PC-9 (cell line): ENCODE data around the gene SLC2A8. TPM values are rescaled to one million over a fixed set of nuclear protein-coding genes. Genes with fewer than 3 reads are reported as not detected.

Experiments used
- BruUV-seq: library from RNA; stranded (reverse); fragments of 400-500 nt; replicated peaks from 2 replicates; lab custom pipeline; 2021; lab: Mats Ljungman, UMichigan
- CTCF ChIA-PET: fragments of 300-600 bp; sonication (Branson Sonifier 250); formaldehyde crosslinking; loops from one replicate; lab custom pipeline; 2022; ENCODE audit warnings: antibody characterized with exemption; lab: Charles Lee
- POLR2A ChIA-PET: fragments of 300-600 bp; sonication (Branson Sonifier 250); formaldehyde crosslinking; loops from one replicate; lab custom pipeline; 2022; ENCODE audit warnings: antibody characterized with exemption; ENCODE audit not compliant: unreplicated experiment; lab: Charles Lee
- DNase-seq, 2 experiments: peaks; one replicate each; pipeline versions ENCODE4 v3.0.0 to v3.0.0-alpha.2; 2015 to 2022; ENCODE audit warnings: mixed read lengths in 1 of 2
- H2AFZ ChIP-seq: fragments of 200-600 bp; sonication (generic); 2 replicates; pipeline ENCODE4 v1.8.1; 2017; ENCODE audit warnings: antibody characterized with exemption
- H3F3A ChIP-seq: fragments of 200-600 bp; sonication (generic); 2 replicates; pipeline ENCODE4 v1.8.1; 2017; ENCODE audit warnings: antibody characterized with exemption, mild to moderate bottlenecking, low read depth; ENCODE audit not compliant: insufficient read depth
- H3K27ac ChIP-seq: fragments of 200-600 bp; sonication (generic); 2 replicates; pipeline ENCODE4 v1.6.1; 2016; ENCODE audit warnings: mixed run types
- H3K27me3 ChIP-seq: fragments of 200-600 bp; sonication (generic); 2 replicates; pipeline ENCODE4 v1.6.1; 2016; ENCODE audit warnings: low read depth, mixed run types; ENCODE audit not compliant: insufficient read depth
- H3K36me3 ChIP-seq: fragments of 200-600 bp; sonication (generic); 2 replicates; pipeline ENCODE4 v1.6.1; 2016; ENCODE audit warnings: low read depth, mixed run types
- H3K4me1 ChIP-seq: fragments of 200-600 bp; sonication (generic); replicated peaks from 2 replicates; pipeline ENCODE4 v1.6.1; 2016; ENCODE audit warnings: mixed run types; ENCODE audit not compliant: insufficient read depth
- H3K4me2 ChIP-seq: fragments of 200-600 bp; sonication (generic); 2 replicates; pipeline ENCODE4 v1.6.1; 2017; ENCODE audit warnings: mixed run types
- H3K4me3 ChIP-seq: fragments of 200-600 bp; sonication (generic); 2 replicates; pipeline ENCODE4 v1.6.1; 2016; ENCODE audit warnings: mixed run types
- H3K79me2 ChIP-seq: fragments of 200-600 bp; sonication (generic); 2 replicates; pipeline ENCODE4 v1.6.1; 2017; ENCODE audit warnings: low read depth, mixed run types
- H3K9me2 ChIP-seq: fragments of 200-600 bp; sonication (generic); 2 replicates; pipeline ENCODE4 v1.8.1; 2017; ENCODE audit warnings: mild to moderate bottlenecking; ENCODE audit not compliant: insufficient read depth
- H3K9me3 ChIP-seq: fragments of 200-600 bp; sonication (generic); 2 replicates; pipeline ENCODE4 v1.8.1; 2016; ENCODE audit warnings: low read depth; ENCODE audit not compliant: insufficient read depth
- H4K20me1 ChIP-seq: fragments of 200-600 bp; sonication (generic); 2 replicates; pipeline ENCODE4 v1.8.1; 2017; ENCODE audit not compliant: insufficient read depth
- CTCF ChIP-seq: fragments of 200-600 bp; sonication (generic); conservative IDR thresholded peaks from 2 replicates; pipeline ENCODE4 v1.6.1; 2017; ENCODE audit warnings: mixed run types, antibody characterized with exemption, mild to moderate bottlenecking, moderate library complexity
- EZH2 ChIP-seq: fragments of 200-600 bp; sonication (generic); IDR thresholded peaks from 2 replicates; pipeline ENCODE4 v1.8.0; 2017; ENCODE audit warnings: antibody characterized with exemption, low read depth
- intact Hi-C: fragments of 100-400 bp; cut with micrococcal nuclease; formaldehyde crosslinking; loops from one replicate; pipeline ENCODE4 v1.10.0; 2022; ENCODE audit not compliant: unreplicated experiment
- total RNA-seq: library from RNA; stranded (reverse); gene quantifications from 2 replicates; pipeline ENCODE4 v1.2.3, GENCODE V29; 2021

The SLC2A8 gene
- total RNA-seq, 1 experiment from 2014 or later, result 19.1 TPM

- intact Hi-C loops, result no loop called here
- no TSS peak for BruUV-seq
- CTCF ChIA-PET, result interaction anchor here (0.6 kb wide), 1 partner anchor 22 kb away, joined by 4 read pairs; no protein-coding TSS in a partner anchor
- Histone ChIP-seq H3K4me3 (no peak overlapping the region), H3K36me3 (no peaks in the 10 kb centered on the region), H3K79me2 (peaks cover 10% of the 10 kb centered on the region; the same call in 1 of the 2 replicates), H3F3A (peaks cover 15% of the 10 kb centered on the region; the same call in 1 of the 2 replicates), H3K27ac (no peak overlapping the region), H3K4me2 (0 out of 2 replicates have a peak overlapping the region, but pooled peaks have one; percentile 19), H3K27me3 (no peaks in the 10 kb centered on the region), H2AFZ (no peak overlapping the region), H3K9me3 (no peaks in the 10 kb centered on the region), H3K9me2 (no peaks in the 10 kb centered on the region), H4K20me1 (no peaks in the 10 kb centered on the region; the same call in 1 of the 2 replicates), H3K4me1 (peaks cover 22% of the 10 kb centered on the region)
- TF ChIP-seq EZH2, result no peak
- peak; percentile 49 for TF ChIP-seq CTCF
- DNase-seq, result peak in 1 of 2 experiments; percentile 34
- POLR2A ChIA-PET, result no interaction called here
Observed at GRCh38 chr9:127418037-127418471, 21.1 kb downstream of the SLC2A8 start.

- DNase-seq, result no peak
- ChIA-PET POLR2A (no interaction called here), CTCF (interaction anchor here (0.5 kb wide), 1 partner anchor 450 kb away, joined by 8 read pairs; no protein-coding TSS in a partner anchor)
- no peak overlapping the region for H3K27ac ChIP-seq
- H3K36me3 ChIP-seq, result no peaks in the 10 kb centered on the region
- no peak overlapping the region for H3K4me2 ChIP-seq
- peaks cover 25% of the 10 kb centered on the region for H3K4me1 ChIP-seq
- no TSS peak for BruUV-seq
- no peaks in the 10 kb centered on the region for H3K9me2 ChIP-seq
- no peak overlapping the region for H3K4me3 ChIP-seq
- no peaks in the 10 kb centered on the region for H3K27me3 ChIP-seq
- H3F3A ChIP-seq, result peaks cover 15% of the 10 kb centered on the region; the same call in 1 of the 2 replicates
- peaks cover 16% of the 10 kb centered on the region; the same call in 1 of the 2 replicates for H3K79me2 ChIP-seq
- no peak for TF ChIP-seq EZH2
- TF ChIP-seq CTCF, result no peak
- H4K20me1 ChIP-seq, result no peaks in the 10 kb centered on the region; the same call in 1 of the 2 replicates
- no peaks in the 10 kb centered on the region for H3K9me3 ChIP-seq
- intact Hi-C loops, result no loop called here
- no peak overlapping the region for H2AFZ ChIP-seq
Observed at GRCh38 chr9:127419348-127419747, 22.4 kb downstream of the SLC2A8 start.

GRCh38 chr9:127421057-127421456, 24.1 kb downstream of the SLC2A8 start:
- ChIA-PET CTCF (no interaction called here), POLR2A (interaction anchor here (0.7 kb wide), 1 partner anchor 25 kb away, joined by 9 read pairs; no protein-coding TSS in a partner anchor)
- Histone ChIP-seq H3K4me3 (no peak overlapping the region), H3K9me3 (no peaks in the 10 kb centered on the region), H3F3A (peaks cover 15% of the 10 kb centered on the region; the same call in 1 of the 2 replicates), H3K4me2 (no peak overlapping the region), H3K36me3 (no peaks in the 10 kb centered on the region), H3K79me2 (peaks cover 33% of the 10 kb centered on the region), H3K4me1 (peaks cover 32% of the 10 kb centered on the region), H3K27me3 (no peaks in the 10 kb centered on the region), H3K27ac (no peak overlapping the region), H2AFZ (no peak overlapping the region), H3K9me2 (no peaks in the 10 kb centered on the region), H4K20me1 (no peaks in the 10 kb centered on the region; the same call in 1 of the 2 replicates)
- TF ChIP-seq CTCF, result no peak
- TF ChIP-seq EZH2, result no peak
- BruUV-seq, result no TSS peak
- intact Hi-C loops, result no loop called here
- no peak for DNase-seq
